ENCODE measurements around the gene ARHGEF16.

The ARHGEF16 gene

GRCh38 chr1:3430820-3431219 lies 23.6 kb upstream of the ARHGEF16 start:
- Histone ChIP-seq H3K4me1 (ENCODE audit: control insufficient read depth, insufficient read depth, low read length) (peaks cover 10% of the 10 kb centered on the region), H3K9me3 (ENCODE audit: control insufficient read depth, low read length) (no peaks in the 10 kb centered on the region), H3K27ac (ENCODE audit: insufficient read depth, low read depth, low read length, poor library complexity, severe bottlenecking) (no peak overlapping the region), H3K36me3 (ENCODE audit: control insufficient read depth, insufficient read depth, low read length) (no peaks in the 10 kb centered on the region), H3K4me3 (ENCODE audit: insufficient read depth, low read depth, low read length) (no peak overlapping the region), H3K27me3 (ENCODE audit: control insufficient read depth, insufficient read depth, low read length, poor library complexity, severe bottlenecking) (no peaks in the 10 kb centered on the region)
- WGBS, 2 experiments = 89 to 90% methylated on average over 22 of the region's 22 CpGs

- H3K4me1 ChIP-seq (ENCODE audit: control insufficient read depth, insufficient read depth, low read length) = peaks cover 10% of the 10 kb centered on the region
- H3K27ac ChIP-seq (ENCODE audit: insufficient read depth, low read depth, low read length, poor library complexity, severe bottlenecking) = no peak overlapping the region
- 49 to 52% methylated on average over 12 of the region's 12 CpGs for WGBS, 2 experiments
- no peaks in the 10 kb centered on the region for H3K27me3 ChIP-seq (ENCODE audit: control insufficient read depth, insufficient read depth, low read length, poor library complexity, severe bottlenecking)
- no peaks in the 10 kb centered on the region for H3K9me3 ChIP-seq (ENCODE audit: control insufficient read depth, low read length)
- no peaks in the 10 kb centered on the region for H3K36me3 ChIP-seq (ENCODE audit: control insufficient read depth, insufficient read depth, low read length)
- no peak overlapping the region for H3K4me3 ChIP-seq (ENCODE audit: insufficient read depth, low read depth, low read length)
Measured at GRCh38 chr1:3431266-3431665, 23.2 kb upstream of the ARHGEF16 start.

- H3K4me3 ChIP-seq (ENCODE audit: insufficient read depth, low read depth, low read length) = no peak overlapping the region
- 88 to 89% methylated on average over 17 of the region's 17 CpGs for WGBS, 2 experiments
- H3K27ac ChIP-seq (ENCODE audit: insufficient read depth, low read depth, low read length, poor library complexity, severe bottlenecking) = no peak overlapping the region
- H3K4me1 ChIP-seq (ENCODE audit: control insufficient read depth, insufficient read depth, low read length) = peaks cover 10% of the 10 kb centered on the region
- no peaks in the 10 kb centered on the region for H3K27me3 ChIP-seq (ENCODE audit: control insufficient read depth, insufficient read depth, low read length, poor library complexity, severe bottlenecking)
- no peaks in the 10 kb centered on the region for H3K36me3 ChIP-seq (ENCODE audit: control insufficient read depth, insufficient read depth, low read length)
- no peaks in the 10 kb centered on the region for H3K9me3 ChIP-seq (ENCODE audit: control insufficient read depth, low read length)
Measured at GRCh38 chr1:3431686-3432085, 22.8 kb upstream of the ARHGEF16 start.

- no peak overlapping the region for H3K27ac ChIP-seq (ENCODE audit: insufficient read depth, low read depth, low read length, poor library complexity, severe bottlenecking)
- peaks cover 10% of the 10 kb centered on the region for H3K4me1 ChIP-seq (ENCODE audit: control insufficient read depth, insufficient read depth, low read length)
- no peaks in the 10 kb centered on the region for H3K27me3 ChIP-seq (ENCODE audit: control insufficient read depth, insufficient read depth, low read length, poor library complexity, severe bottlenecking)
- no peaks in the 10 kb centered on the region for H3K36me3 ChIP-seq (ENCODE audit: control insufficient read depth, insufficient read depth, low read length)
- no peaks in the 10 kb centered on the region for H3K9me3 ChIP-seq (ENCODE audit: control insufficient read depth, low read length)
- H3K4me3 ChIP-seq (ENCODE audit: insufficient read depth, low read depth, low read length) = no peak overlapping the region
- WGBS, 2 experiments = 84% methylated on average over 15 of the region's 15 CpGs
Measured at GRCh38 chr1:3432306-3432705, 22.2 kb upstream of the ARHGEF16 start.

GRCh38 chr1:3433076-3433475 lies 21.4 kb upstream of the ARHGEF16 start:
- Histone ChIP-seq H3K4me1 (ENCODE audit: control insufficient read depth, insufficient read depth, low read length) (peaks cover 10% of the 10 kb centered on the region), H3K36me3 (ENCODE audit: control insufficient read depth, insufficient read depth, low read length) (no peaks in the 10 kb centered on the region), H3K9me3 (ENCODE audit: control insufficient read depth, low read length) (no peaks in the 10 kb centered on the region), H3K27me3 (ENCODE audit: control insufficient read depth, insufficient read depth, low read length, poor library complexity, severe bottlenecking) (no peaks in the 10 kb centered on the region), H3K4me3 (ENCODE audit: insufficient read depth, low read depth, low read length) (no peak overlapping the region), H3K27ac (ENCODE audit: insufficient read depth, low read depth, low read length, poor library complexity, severe bottlenecking) (no peak overlapping the region)
- WGBS, 2 experiments = 91 to 93% methylated on average over 14 of the region's 14 CpGs

DNA sequence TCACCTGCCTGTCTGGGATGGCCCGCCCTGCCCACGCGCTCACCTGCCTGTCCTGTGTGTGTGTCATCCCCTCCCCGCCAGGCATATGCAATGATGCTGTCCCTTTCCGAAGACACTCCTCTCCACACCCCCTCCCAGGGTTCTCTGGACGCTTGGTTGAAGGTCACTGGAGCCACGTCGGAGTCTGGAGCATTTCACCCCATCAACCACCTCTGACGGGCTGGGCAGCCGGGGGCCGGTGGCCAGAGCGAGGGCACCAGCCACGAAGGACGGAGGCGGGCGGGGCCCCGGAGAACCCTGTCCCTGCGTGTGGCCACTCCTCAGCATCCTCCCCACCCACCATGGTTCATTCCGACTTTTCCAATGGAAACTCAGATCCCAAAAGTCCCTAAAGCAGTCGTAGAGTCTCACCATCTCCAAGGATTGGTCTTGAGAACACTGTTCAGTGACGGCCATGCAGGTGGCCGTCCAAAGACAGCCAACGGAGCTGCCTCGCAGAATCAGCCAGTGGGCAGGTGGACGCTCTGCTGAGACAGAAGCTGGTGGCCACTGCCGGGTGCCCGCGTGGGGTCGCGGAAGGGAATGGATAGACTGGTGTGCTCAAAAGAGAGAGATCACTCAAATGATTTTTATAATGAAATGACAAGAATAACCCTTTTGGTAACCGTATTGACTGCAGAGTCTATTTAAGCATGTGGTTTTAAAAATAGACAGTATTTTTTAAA lies 20.7 kb upstream of the ARHGEF16 start:
- WGBS, 2 experiments = 95% methylated on average over 31 of the region's 31 CpGs
- H3K36me3 ChIP-seq (ENCODE audit: control insufficient read depth, insufficient read depth, low read length) = no peaks in the 10 kb centered on the region

DNA sequence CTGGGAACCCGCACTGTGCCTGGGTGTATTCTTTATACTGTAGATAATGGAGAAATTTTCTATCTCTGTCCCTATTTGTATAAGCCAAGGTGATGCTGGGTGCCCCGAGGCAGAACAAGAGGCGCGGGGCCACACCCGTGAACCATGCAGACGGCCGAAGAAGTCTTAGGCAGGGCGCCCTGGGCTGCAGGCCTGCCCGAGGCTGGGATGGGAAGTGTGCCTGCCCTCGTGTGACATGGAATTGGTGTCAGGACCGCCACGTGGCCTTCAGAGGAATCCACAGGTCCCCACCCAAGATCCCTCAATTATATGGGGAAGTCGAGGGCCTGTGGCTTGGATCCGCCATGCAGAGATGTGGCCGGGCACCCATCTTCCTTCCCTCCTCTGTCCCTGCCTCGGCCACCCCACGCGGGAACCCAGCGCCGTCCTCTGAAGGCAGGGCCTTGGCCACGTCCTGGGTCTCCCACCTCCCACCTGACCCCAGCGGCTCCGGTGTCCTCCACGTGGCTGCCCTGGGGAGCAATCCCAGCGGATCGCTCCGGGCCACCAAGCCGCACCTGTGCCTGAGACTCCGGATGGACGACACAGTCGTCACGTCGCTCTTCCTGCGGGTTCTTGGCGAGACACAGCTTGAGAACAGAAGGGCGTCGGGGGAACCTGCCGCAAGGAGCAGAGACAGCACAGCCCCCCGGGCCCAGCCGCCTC lies 19.9 kb upstream of the ARHGEF16 start:
- Histone ChIP-seq H3K27me3 (ENCODE audit: control insufficient read depth, insufficient read depth, low read length, poor library complexity, severe bottlenecking) (no peaks in the 10 kb centered on the region), H3K27ac (ENCODE audit: insufficient read depth, low read depth, low read length, poor library complexity, severe bottlenecking) (no peak overlapping the region), H3K4me3 (ENCODE audit: insufficient read depth, low read depth, low read length) (no peak overlapping the region), H3K9me3 (ENCODE audit: control insufficient read depth, low read length) (no peaks in the 10 kb centered on the region), H3K4me1 (ENCODE audit: control insufficient read depth, insufficient read depth, low read length) (peaks cover 10% of the 10 kb centered on the region), H3K36me3 (ENCODE audit: control insufficient read depth, insufficient read depth, low read length) (no peaks in the 10 kb centered on the region)
- WGBS, 2 experiments = 94 to 95% methylated on average over 40 of the region's 40 CpGs

More for the DNA sequence above, 20.7 kb upstream of the ARHGEF16 start:
- no peaks in the 10 kb centered on the region for H3K27me3 ChIP-seq (ENCODE audit: control insufficient read depth, insufficient read depth, low read length, poor library complexity, severe bottlenecking)
- H3K9me3 ChIP-seq (ENCODE audit: control insufficient read depth, low read length) = no peaks in the 10 kb centered on the region
- H3K27ac ChIP-seq (ENCODE audit: insufficient read depth, low read depth, low read length, poor library complexity, severe bottlenecking) = no peak overlapping the region
- no peak overlapping the region for H3K4me3 ChIP-seq (ENCODE audit: insufficient read depth, low read depth, low read length)
- peaks cover 10% of the 10 kb centered on the region for H3K4me1 ChIP-seq (ENCODE audit: control insufficient read depth, insufficient read depth, low read length)

DNA sequence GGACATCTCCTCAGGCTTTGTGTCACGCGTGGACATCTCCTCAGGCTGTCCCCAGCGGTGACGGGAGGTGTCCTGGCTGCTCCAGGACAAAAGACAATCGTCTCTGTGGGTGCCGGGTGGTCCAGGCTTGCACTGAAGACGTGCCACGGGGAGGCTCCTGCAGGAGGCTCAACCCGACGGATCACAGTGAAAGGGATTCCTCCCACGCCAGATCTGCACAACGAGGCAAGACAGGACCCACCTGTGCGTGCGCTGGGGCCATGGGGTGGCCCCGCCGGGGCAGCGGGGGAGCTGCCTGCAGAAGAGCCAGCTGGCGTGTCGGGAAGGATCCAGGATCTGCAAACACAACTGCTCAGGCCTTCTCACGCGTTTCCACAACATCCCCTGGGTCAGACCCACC lies 18.8 kb upstream of the ARHGEF16 start:
- H3K27ac ChIP-seq (ENCODE audit: insufficient read depth, low read depth, low read length, poor library complexity, severe bottlenecking) = no peak overlapping the region
- H3K27me3 ChIP-seq (ENCODE audit: control insufficient read depth, insufficient read depth, low read length, poor library complexity, severe bottlenecking) = no peaks in the 10 kb centered on the region
- H3K4me1 ChIP-seq (ENCODE audit: control insufficient read depth, insufficient read depth, low read length) = peaks cover 19% of the 10 kb centered on the region
- WGBS, 2 experiments = 85 to 86% methylated on average over 21 of the region's 21 CpGs
- no peaks in the 10 kb centered on the region for H3K9me3 ChIP-seq (ENCODE audit: control insufficient read depth, low read length)
- no peaks in the 10 kb centered on the region for H3K36me3 ChIP-seq (ENCODE audit: control insufficient read depth, insufficient read depth, low read length)
- no peak overlapping the region for H3K4me3 ChIP-seq (ENCODE audit: insufficient read depth, low read depth, low read length)

- WGBS, 2 experiments = 95 to 96% methylated on average over 11 of the region's 11 CpGs
- no peak overlapping the region for H3K27ac ChIP-seq (ENCODE audit: insufficient read depth, low read depth, low read length, poor library complexity, severe bottlenecking)
- H3K27me3 ChIP-seq (ENCODE audit: control insufficient read depth, insufficient read depth, low read length, poor library complexity, severe bottlenecking) = no peaks in the 10 kb centered on the region
- H3K4me3 ChIP-seq (ENCODE audit: insufficient read depth, low read depth, low read length) = no peak overlapping the region
- H3K4me1 ChIP-seq (ENCODE audit: control insufficient read depth, insufficient read depth, low read length) = peaks cover 23% of the 10 kb centered on the region
- no peaks in the 10 kb centered on the region for H3K36me3 ChIP-seq (ENCODE audit: control insufficient read depth, insufficient read depth, low read length)
- H3K9me3 ChIP-seq (ENCODE audit: control insufficient read depth, low read length) = no peaks in the 10 kb centered on the region
Measured at GRCh38 chr1:3436451-3436850, 18.0 kb upstream of the ARHGEF16 start.

- H3K27me3 ChIP-seq (ENCODE audit: control insufficient read depth, insufficient read depth, low read length, poor library complexity, severe bottlenecking) = no peaks in the 10 kb centered on the region
- H3K9me3 ChIP-seq (ENCODE audit: control insufficient read depth, low read length) = no peaks in the 10 kb centered on the region
- H3K4me1 ChIP-seq (ENCODE audit: control insufficient read depth, insufficient read depth, low read length) = peaks cover 22% of the 10 kb centered on the region
- no peaks in the 10 kb centered on the region for H3K36me3 ChIP-seq (ENCODE audit: control insufficient read depth, insufficient read depth, low read length)
- WGBS, 2 experiments = 93 to 95% methylated on average over 14 of the region's 14 CpGs
- H3K4me3 ChIP-seq (ENCODE audit: insufficient read depth, low read depth, low read length) = no peak overlapping the region
- no peak overlapping the region for H3K27ac ChIP-seq (ENCODE audit: insufficient read depth, low read depth, low read length, poor library complexity, severe bottlenecking)
Measured at GRCh38 chr1:3436901-3437300, 17.6 kb upstream of the ARHGEF16 start.

Data from ectodermal cell (in vitro differentiated cells).